ENCODE results near the gene KCP.

Gene KCP

GRCh38 chr7:128888756-128889095, 21.8 kb downstream of the KCP start:
- no peak for DNase-seq
- Histone ChIP-seq H3F3A (ENCODE audit: insufficient read depth, low read length) (no peaks in the 10 kb centered on the region), H3K79me2 (ENCODE audit: low read length) (no peaks in the 10 kb centered on the region), H3K27ac (ENCODE audit: low read length) (no peak overlapping the region), H2AFZ (ENCODE audit: low read length) (no peak overlapping the region), H3K9ac (ENCODE audit: low read length) (no peak overlapping the region), H3K9me2 (replicated peaks; ENCODE audit: insufficient read depth, low read length) (no peaks in the 10 kb centered on the region), H3K4me3 (ENCODE audit: low read length) (no peak overlapping the region), H3K36me3 (replicated peaks; ENCODE audit: insufficient read depth, low read length) (no peaks in the 10 kb centered on the region), H3K4me2 (ENCODE audit: low read depth, low read length) (no peak overlapping the region), H4K20me1 (ENCODE audit: insufficient read depth, low read length) (no peaks in the 10 kb centered on the region), H3K9me3 (replicated peaks; ENCODE audit: insufficient read depth, low read length) (no peaks in the 10 kb centered on the region), H3K4me1 (ENCODE audit: low read length) (peaks cover 5% of the 10 kb centered on the region), H3K27me3 (replicated peaks; ENCODE audit: insufficient read depth, low read length) (peaks cover 25% of the 10 kb centered on the region)
- TF ChIP-seq CTCF (IDR thresholded peaks at IDR 0.05; ENCODE audit: low read length) (no peak), EZH2 (optimal IDR thresholded peaks at IDR 0.05; ENCODE audit: low read depth, low read length) (no peak), EZH2phosphoT487 (IDR thresholded peaks at IDR 0.05; ENCODE audit: low read length) (no peak)

GRCh38 chr7:128888039-128888755, 22.3 kb downstream of the KCP start:
- Histone ChIP-seq H3K4me2 (ENCODE audit: low read depth, low read length) (no peak overlapping the region), H3K9ac (ENCODE audit: low read length) (no peak overlapping the region)
- DNase-seq = no peak

DNA sequence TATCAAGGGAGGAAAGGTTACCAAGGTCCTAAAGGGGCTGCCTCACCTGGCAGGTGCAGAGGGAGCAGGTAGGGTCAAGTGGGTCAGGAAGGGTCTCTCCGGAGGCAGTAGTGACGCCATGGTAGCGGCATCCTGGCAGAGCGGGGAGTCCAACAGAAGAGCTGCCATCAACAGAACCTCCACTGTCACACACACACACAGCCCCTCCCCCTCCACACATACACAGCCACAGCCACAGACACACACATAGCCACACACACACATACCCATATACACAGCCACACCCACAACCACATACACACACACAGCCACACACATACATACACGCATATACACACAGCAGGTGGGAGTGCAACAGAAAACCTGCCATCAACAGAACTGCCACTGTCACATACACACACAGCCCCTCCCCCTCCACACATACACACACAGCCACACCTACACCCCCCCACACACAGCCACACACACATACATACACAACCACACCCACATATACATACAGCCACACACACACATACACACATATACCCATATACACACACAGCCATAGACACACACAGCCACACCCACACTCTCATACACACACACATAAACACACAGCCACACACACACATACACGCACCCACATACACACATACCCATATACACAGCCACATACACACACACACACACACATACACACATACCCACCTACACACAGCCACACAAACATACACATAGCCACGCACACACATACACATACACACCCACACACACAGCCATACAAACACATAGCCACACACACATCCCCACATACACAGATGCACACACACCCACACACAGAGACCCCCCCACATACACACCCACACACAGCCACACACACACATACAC, 23.1 kb downstream of the KCP start:
- Histone ChIP-seq H3K4me3 (ENCODE audit: low read length) (no peak overlapping the region), H3K36me3 (replicated peaks; ENCODE audit: insufficient read depth, low read length) (no peaks in the 10 kb centered on the region), H3K9me3 (replicated peaks; ENCODE audit: insufficient read depth, low read length) (no peaks in the 10 kb centered on the region), H3K27me3 (replicated peaks; ENCODE audit: insufficient read depth, low read length) (peaks cover 25% of the 10 kb centered on the region), H3K4me2 (ENCODE audit: low read depth, low read length) (no peak overlapping the region), H3F3A (ENCODE audit: insufficient read depth, low read length) (no peaks in the 10 kb centered on the region), H3K27ac (ENCODE audit: low read length) (no peak overlapping the region), H3K9me2 (replicated peaks; ENCODE audit: insufficient read depth, low read length) (no peaks in the 10 kb centered on the region), H3K9ac (ENCODE audit: low read length) (no peak overlapping the region), H2AFZ (ENCODE audit: low read length) (no peak overlapping the region), H4K20me1 (ENCODE audit: insufficient read depth, low read length) (no peaks in the 10 kb centered on the region), H3K4me1 (ENCODE audit: low read length) (peaks cover 5% of the 10 kb centered on the region), H3K79me2 (ENCODE audit: low read length) (no peaks in the 10 kb centered on the region)
- TF ChIP-seq EZH2phosphoT487 (IDR thresholded peaks at IDR 0.05; ENCODE audit: low read length) (no peak), CTCF (IDR thresholded peaks at IDR 0.05; ENCODE audit: low read length) (no peak), EZH2 (optimal IDR thresholded peaks at IDR 0.05; ENCODE audit: low read depth, low read length) (no peak)
- DNase-seq = no peak

More at GRCh38 chr7:128888039-128888755, 22.3 kb downstream of the KCP start:
- TF ChIP-seq EZH2phosphoT487 (IDR thresholded peaks at IDR 0.05; ENCODE audit: low read length) (no peak), CTCF (IDR thresholded peaks at IDR 0.05; ENCODE audit: low read length) (no peak), EZH2 (optimal IDR thresholded peaks at IDR 0.05; ENCODE audit: low read depth, low read length) (no peak)
- Histone ChIP-seq H3K4me3 (ENCODE audit: low read length) (no peak overlapping the region), H3K9me3 (replicated peaks; ENCODE audit: insufficient read depth, low read length) (no peaks in the 10 kb centered on the region), H4K20me1 (ENCODE audit: insufficient read depth, low read length) (no peaks in the 10 kb centered on the region), H3F3A (ENCODE audit: insufficient read depth, low read length) (no peaks in the 10 kb centered on the region), H3K79me2 (ENCODE audit: low read length) (no peaks in the 10 kb centered on the region), H3K36me3 (replicated peaks; ENCODE audit: insufficient read depth, low read length) (no peaks in the 10 kb centered on the region), H3K27ac (ENCODE audit: low read length) (no peak overlapping the region), H3K9me2 (replicated peaks; ENCODE audit: insufficient read depth, low read length) (no peaks in the 10 kb centered on the region), H3K4me1 (ENCODE audit: low read length) (peaks cover 5% of the 10 kb centered on the region), H2AFZ (ENCODE audit: low read length) (no peak overlapping the region), H3K27me3 (replicated peaks; ENCODE audit: insufficient read depth, low read length) (peaks cover 25% of the 10 kb centered on the region)

All from MM.1S (cell line).